SW480 (cell line): Measurements from ENCODE around the gene RAPGEF4.

ENCODE experiments used
- DNase-seq: peaks from one replicate; pipeline ENCODE4 v3.0.0-alpha.2; 2016; ENCODE audit warnings: low spot score

The RAPGEF4 gene

DNA sequence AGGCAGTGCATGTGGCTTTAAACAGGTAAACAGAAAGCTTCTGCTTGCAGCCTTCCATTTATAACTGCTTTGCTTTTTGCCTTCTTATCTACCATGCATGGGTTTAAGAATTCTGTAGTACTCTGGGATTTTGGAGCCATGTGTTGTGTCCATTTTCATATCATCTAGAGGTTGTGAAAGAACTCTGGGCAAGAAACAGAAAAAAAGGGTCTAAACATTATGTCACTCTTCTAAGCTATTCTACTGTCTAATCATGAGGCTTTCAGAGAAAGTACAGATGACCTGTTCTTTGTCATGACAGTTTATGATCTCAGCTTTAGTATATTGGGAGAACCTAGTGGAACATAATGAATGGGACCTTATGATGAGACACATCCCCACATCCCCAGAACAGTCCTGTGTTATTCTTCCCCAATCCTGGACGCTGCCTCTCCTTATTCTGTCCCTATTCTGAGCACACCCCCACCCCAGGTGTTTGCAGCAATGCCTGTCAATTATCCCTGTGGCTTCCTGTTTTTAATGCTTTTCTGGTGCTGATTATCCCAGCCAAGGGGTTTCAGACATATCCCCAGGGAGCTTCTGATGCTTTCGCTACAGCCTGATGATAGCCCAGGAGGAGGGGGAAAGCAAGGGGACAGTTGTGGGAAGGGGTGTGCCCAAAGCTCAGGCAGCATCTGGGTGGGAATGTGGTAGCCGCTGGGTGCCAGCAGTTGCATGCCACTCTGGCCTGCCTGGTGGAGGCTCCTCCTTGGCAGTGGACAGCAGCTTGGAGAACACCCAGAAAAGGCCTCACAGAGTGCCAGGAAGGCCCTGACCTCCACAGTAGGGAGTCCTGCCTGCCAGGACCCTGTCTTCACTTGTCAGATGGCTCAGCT is 170.5 kb downstream of the RAPGEF4 start:
- no peak for DNase-seq

DNA sequence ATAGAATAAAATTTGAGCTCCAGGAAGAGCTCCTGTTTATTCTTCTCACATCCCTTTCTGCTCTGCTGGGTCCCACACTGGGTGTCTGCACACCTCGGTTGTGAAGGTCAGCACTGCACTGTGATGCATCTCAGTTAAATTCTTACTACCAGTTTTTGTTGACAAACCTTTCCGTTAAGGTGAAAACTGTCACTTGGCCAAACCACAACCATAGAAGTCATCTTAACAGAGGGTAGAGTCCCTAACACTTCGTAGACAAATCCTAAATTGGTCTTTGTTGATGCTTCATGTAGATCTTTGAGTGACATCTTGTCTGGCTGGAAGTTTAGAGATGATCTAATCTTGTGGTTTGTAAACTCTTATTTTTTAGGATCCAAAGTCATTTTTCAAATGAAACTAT is 172.6 kb downstream of the RAPGEF4 start:
- no peak for DNase-seq

DNA sequence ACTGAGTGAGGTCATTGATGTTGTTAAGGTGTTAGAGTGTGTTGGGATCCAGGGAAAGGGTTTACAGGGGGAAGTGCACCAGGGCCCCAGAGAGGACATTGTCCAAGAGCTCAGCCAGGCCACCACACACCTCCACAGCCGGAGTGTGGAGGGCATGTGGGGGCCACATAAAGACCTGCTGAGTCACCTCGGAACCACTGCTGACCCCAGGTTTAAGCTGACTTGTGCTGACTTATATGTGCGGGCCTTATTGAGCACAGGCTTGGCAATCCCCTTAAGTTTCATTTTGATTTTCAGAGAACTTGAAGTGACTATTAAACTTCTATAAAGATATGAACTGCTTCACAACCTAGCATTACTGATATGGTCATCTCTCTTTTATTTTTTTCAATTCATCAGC is 173.8 kb downstream of the RAPGEF4 start:
- DNase-seq: no peak

DNA sequence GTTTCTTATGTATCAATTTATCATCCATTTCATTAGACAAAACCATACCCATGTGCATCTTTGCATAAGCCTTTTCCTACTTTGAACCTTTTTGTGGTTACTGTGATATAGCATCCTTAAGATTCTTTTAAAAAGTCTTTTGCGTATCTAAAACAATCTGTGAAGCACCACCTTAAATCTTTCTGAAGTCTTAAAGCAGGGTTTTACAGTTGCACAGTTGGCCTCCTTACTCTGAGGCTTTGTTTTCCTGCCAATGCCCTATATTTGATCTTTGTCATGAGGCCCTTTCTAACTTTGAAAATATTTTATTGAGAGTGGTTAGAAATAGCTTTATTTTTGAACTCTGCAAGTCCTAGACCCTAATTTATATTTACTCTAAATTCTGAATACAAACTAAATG is 176.6 kb downstream of the RAPGEF4 start:
- no peak for DNase-seq

GRCh38 chr2:172914341-172915008 is 178.8 kb downstream of the RAPGEF4 start:
- no peak for DNase-seq

GRCh38 chr2:172917716-172918115 is 182.1 kb downstream of the RAPGEF4 start:
- no peak for DNase-seq

DNA sequence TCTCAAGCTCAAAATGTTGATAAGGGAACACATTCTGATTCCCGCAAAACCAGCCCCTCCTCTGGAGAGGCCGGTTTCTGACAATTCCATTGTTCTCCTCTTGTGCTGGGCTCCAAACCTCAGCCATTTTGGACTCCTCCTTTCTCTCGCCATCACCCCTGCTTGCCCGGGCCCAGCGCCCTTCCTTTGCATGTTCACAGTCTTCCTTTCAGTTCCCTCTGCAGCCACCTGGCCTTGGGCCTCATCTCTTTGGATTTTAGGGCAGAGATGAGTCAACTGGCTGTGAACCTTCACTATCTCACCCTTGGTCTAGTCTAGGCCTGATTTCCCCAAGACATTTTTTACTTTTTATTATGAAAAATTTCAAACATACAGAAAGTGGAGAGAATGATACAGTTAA is 184.1 kb downstream of the RAPGEF4 start:
- no peak for DNase-seq

DNA sequence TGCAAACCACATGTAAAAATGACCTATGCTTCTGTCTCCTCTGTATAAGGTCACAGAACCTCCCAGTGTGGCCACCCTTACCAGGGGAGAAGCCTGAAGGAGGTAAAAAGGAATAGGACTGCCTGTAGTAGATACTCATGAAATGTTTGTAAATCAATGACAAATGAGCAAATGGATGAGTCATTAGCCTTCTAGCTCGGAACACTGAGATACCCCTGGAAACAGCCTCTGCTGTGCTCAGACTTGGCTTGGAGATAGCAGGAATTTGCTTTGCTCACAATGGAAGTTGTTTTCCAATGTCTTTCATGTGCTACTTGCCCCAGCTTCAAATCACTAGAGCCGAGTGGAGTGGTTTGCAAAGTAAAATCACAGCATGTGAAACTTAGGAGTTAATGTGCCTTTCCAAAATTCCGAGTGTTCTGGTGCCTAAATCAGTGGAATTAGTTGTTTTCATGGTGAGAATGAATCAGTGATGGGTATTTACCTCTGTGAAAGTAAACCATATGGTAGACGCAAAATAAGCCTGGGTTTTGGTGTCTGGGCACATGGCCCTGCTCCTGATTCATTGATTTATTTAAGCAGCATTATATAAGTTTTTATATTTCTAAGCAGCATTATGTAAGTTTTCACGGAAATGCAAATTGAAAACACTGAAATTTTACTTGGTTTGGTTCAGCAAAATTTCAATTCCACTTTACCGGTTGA is 186.0 kb downstream of the RAPGEF4 start:
- no peak for DNase-seq

DNA sequence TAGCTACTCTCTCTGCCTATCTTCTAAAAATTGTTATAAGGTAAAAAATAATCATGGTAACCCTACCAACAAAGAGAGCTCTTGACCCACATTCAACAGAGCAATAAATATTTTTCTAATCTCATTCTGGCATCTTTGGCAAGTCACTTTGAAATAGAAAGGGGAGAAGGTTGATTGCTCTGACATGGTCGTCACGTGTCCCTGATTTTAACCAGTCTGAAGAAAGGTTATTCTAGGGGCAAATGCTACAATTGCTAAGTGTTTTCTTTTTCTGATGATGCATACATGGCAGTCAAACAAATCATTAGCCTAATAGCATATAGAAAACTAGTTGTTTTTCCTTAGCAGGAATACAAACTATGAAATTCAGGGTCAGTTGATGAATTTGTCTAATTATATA is 186.7 kb downstream of the RAPGEF4 start:
- DNase-seq: no peak

GRCh38 chr2:172922815-172923214 is 187.2 kb downstream of the RAPGEF4 start:
- no peak for DNase-seq

- DNase-seq: no peak
Measured at GRCh38 chr2:172924097-172924660, 188.5 kb downstream of the RAPGEF4 start.

DNA sequence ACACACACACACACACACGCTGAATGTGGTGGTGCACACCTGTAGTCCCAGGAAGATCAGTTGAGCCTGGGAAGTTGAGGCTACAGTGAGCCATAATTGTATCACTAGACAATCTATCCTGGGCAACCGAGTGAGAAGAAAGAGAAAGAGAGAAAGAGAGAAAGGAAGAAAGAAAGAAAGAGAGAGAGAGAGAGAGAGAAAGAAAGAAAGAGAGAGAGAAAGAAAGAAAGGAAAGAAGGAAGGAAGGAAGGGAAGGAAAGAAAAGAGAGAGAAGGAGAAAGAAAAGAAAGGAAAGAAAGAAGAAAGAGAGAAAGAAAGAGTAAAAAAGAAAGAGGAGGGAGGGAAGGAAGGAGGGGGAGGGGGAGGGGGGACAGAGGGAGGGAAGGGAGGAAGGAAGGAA is 190.0 kb downstream of the RAPGEF4 start:
- no peak for DNase-seq

DNA sequence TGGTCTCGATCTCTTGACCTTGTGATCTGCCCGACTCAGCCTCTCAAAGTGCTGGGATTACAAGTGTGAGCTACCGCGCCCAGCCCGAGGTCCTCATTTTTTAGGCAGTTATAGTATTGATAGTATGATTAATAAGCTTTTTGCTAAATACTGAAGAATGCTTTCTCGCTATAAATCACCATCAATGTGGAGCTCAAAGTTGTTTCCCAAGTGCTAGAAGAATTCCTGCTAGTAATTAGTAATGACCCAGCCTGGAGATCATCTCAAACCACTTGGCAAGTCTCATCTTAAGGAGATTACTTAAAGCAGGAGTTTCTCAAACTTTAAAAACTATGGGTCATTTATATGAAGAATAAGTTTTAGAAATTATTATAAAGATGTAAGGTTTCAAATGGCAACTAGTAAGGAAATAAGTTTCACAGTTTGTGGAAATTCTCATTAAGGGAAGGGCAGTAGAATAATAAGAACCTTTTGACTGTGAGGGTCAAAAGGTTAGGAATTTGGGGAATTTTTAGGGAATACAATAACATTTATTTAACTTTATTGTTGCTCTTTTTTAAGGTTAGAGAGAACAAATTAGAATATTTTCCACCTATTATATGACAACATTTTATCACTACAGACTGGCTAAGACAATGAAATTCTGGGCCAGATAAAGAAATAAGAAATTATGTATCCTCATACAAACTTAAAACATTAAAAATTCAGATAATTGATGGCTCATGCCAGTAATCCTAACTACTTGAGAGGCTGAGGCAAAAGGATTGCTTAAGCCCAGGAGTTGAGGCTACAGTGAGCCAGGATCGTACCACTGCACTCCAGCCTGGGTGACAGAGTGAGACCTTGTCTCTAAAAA is 191.4 kb downstream of the RAPGEF4 start:
- no peak for DNase-seq

DNA sequence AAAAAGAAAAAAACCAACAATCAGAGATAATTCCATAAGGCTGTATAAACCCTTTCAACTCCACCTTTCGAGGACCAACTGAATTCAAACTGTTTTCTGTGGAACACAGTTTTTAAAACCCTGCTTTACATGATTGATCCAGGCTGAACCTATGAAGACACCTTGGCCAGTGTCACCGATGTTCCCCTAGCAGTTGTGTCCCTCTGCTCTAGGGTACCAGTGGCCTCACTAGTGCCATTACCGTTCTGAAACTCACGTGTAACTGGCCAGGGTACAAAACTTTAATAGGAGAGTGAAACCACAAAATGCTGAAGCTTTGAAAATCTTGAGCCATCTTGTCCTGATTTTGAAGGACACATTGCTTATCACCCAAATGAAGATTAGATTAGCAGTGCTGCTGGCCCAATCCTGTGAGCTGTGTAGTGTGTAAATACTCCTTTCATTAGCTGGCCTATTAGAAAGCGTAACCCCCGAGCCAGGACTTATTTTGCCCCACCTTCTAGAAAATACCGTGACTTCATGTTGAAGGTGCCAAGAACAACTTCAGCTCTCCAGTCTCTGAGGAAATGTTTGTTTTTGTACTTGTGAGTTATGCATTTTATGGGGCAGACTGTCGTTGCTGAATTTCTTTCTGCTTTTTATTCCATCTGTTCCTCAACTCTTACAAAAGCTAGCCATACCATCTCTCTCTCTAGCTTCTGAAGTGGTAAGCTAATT is 192.2 kb downstream of the RAPGEF4 start:
- DNase-seq: no peak

DNA sequence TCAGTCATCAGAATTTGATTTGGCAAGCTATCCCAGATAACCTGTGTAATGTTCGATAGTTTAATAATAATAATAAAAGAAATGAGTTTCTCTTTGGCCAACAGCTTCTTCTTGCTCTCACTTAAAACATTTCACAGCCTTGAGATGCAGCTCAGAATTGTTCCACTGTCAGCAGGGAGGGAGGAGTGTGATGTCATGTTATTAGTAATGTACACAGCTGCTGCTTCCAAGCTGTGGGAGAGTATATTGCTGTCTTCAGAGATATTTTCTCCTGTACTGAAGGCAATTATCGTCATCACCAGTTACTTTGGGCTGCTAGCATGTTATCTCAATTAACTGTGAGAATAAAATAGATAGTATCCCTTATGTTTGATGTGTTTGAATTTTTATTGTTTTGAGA is 193.1 kb downstream of the RAPGEF4 start:
- no peak for DNase-seq

GRCh38 chr2:172929644-172930043 is 194.0 kb downstream of the RAPGEF4 start:
- DNase-seq: no peak

- DNase-seq: no peak
Measured at GRCh38 chr2:172930871-172931255, 195.2 kb downstream of the RAPGEF4 start.

DNA sequence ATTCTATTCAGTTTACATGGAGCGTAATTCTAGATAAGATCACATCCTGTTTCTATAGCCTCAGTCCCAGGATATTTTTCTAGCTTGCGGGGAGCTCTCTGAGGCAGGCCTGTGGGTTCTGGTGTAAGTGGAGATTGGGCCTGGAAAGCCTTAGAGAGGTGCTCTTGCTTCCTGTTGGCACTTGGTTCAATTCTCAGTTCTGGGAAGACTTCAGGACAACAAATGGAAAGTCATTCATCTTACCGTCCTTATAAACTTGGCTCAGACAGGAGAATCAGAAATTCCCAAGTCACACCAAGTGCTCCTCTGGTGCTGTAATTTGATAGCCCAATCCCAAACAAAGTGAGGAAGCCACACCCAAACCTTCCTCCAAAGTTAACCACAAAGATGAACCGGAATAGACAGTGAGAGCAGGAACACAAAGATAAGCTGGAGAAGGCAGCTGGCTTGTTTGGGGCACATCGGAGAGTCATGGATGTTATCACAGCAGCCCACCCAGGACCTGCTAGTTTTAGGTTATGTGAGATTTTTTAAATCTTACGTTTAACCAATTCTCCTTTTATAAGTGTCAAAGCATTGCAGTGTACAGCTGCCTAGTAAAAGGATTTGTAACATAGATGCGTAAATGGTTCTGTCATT is 195.7 kb downstream of the RAPGEF4 start:
- DNase-seq: peak; percentile 86

DNA sequence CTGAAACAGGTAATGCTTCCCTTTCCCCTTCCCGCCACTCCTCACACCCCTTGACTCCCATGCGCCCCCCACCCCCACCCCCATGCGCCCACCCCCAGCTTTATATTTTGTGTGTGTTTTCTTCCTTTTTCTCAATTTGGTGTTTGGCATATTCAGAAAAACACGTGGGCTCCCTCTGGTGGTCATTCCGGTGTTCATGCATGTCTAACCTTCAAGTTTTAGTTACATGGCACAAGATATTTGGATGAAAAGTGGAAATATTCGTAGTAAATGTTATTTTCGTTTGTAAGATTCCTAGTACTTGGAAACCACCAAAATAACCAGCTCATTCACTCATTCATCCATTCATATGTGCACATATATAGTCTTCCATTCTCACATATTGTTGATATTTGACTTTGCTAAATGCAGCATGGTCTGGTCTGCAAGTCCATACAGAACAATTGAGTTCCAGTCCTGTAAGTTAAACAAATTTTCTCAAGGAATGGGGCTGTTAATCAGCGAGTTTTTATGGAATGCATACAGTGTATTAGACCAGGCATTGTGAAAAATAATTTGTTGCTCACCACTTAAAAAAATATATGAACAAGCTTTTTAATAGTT is 196.4 kb downstream of the RAPGEF4 start:
- DNase-seq: peak; percentile 44
